ENCODE data around the gene PRICKLE4. TPM values are rescaled to one million over a fixed set of nuclear protein-coding genes. Genes with fewer than 3 reads are reported as not detected.

The PRICKLE4 gene
- total RNA-seq, 1 donor from 2014 or later = 2.6 TPM

DNA sequence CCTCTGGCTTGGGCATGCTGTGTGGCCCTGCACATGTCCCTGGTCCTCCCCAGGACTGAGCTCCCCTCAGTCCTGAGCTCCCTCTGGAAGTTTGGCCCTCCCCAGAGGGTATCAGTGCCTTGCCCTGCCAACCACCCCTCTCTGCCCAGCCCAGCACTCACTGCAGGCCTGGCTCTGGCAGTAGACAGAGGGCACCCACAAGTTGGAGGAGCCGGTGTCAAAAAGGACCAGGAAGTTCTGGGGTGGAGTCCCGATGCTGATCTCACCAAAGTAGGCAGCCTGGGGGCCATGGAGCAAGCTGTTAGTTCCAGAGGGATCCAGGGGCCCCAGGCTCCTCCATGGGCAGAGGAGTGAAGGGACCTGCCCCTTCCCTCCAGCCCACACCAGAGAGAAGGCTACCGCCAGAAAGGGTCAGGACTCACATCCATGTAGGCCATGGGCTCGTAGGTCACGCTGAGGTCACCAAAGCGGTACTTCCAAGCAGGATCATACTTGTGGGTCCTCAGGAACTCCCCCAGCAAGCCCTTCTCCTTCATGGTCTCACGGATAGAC lies 36.3 kb upstream of the PRICKLE4 start:
- Histone ChIP-seq H3K9ac (ENCODE audit: low read depth in 1 of 3, low read length in 3 of 3) (no peak overlapping the region), H3K27ac (ENCODE audit: low read depth, low read length) (no peak overlapping the region), H3K4me1 (ENCODE audit: control insufficient read depth in 3 of 3, insufficient read depth in 3 of 3, low read length in 3 of 3) (peaks cover 0 to 2% (median 0%) of the 10 kb centered on the region in 3 donors), H3K4me3 (ENCODE audit: low read length in 3 of 3) (no peak overlapping the region), H3K9me3 (ENCODE audit: control insufficient read depth in 3 of 3, low read length in 3 of 3) (no peaks in the 10 kb centered on the region), H3K36me3 (ENCODE audit: control insufficient read depth in 3 of 3, insufficient read depth in 3 of 3, low read length in 3 of 3) (no peaks in the 10 kb centered on the region), H3K27me3 (ENCODE audit: control insufficient read depth in 3 of 3, insufficient read depth in 3 of 3, low read length in 3 of 3) (peaks cover 0 to 5% (median 0%) of the 10 kb centered on the region in 3 donors)

DNA sequence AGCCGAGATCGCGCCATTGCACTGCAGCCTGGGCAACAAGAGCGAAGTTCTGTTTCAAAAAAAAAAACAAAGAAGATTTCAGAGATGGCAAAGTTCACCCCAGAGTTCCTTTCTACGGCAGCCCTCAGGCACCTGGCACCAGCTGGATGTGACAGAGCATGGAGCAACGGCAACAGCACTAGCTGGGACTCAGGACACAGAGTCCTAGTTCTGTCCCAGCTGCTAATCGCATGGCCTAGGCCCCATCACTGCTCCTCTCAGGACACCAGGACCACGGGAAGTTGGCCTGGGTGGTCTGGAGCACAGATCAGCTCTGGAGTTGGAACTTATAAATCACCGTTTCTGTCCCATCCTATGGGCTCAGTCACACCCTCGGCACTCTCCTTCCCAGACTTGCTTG lies 34.5 kb upstream of the PRICKLE4 start:
- Histone ChIP-seq H3K9me3 (ENCODE audit: control insufficient read depth in 3 of 3, low read length in 3 of 3) (no peaks in the 10 kb centered on the region), H3K27me3 (ENCODE audit: control insufficient read depth in 3 of 3, insufficient read depth in 3 of 3, low read length in 3 of 3) (no peaks in the 10 kb centered on the region), H3K4me3 (ENCODE audit: low read length in 3 of 3) (no peak overlapping the region), H3K4me1 (ENCODE audit: control insufficient read depth in 3 of 3, insufficient read depth in 3 of 3, low read length in 3 of 3) (no peaks in the 10 kb centered on the region), H3K36me3 (ENCODE audit: control insufficient read depth in 3 of 3, insufficient read depth in 3 of 3, low read length in 3 of 3) (no peaks in the 10 kb centered on the region), H3K27ac (ENCODE audit: low read depth, low read length) (no peak overlapping the region), H3K9ac (ENCODE audit: low read depth in 1 of 3, low read length in 3 of 3) (no peak overlapping the region)

DNA sequence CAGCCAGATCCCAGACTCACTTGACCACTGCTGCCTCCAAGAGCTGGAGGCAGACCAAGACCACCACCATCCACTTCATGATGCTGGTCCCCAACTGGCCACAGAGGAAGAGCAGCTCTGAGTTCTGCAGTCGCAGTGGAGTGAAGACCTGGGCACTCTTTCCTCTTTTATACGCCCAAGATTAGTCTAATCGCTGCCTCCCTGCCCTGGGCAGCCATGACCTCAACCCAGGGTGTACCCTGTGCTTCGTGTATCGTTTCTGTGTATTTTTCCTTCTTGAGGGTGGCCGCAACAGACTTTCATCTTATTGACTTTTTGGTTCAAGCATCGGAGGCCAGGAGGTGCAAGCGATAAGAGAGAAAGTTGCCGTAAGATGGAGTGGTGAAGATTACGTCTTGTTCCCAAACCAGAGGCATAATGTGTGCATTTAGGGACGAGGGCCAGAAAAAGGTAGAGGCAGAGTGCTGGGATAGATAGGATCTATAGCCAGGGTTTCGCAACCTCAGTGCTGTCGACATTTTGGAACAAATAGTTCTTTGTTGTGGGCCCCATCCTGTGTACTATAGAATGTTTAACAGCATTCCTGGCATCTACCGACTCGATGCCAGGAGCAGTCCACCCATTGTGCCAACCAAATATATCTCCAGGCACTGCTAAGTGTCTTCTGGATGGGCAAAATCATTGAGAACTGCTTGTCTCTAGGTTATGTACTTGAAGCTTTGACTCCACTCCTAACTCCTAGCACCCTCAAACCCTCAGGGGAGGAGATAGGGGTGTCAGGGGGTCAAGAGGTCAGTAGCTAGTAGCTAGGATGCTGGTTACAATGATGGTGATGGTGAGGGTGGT lies 33.1 kb upstream of the PRICKLE4 start, which contains the start of gene PGC:
Gene PGC, minus strand, starts transcription at position 142 of the 846 bp plus-strand sequence. Its CDS starts 63 bp downstream, at position 79.
- Histone ChIP-seq H3K27ac (ENCODE audit: low read depth, low read length) (no peak within 1 kb of the TSS), H3K27me3 (ENCODE audit: control insufficient read depth in 3 of 3, insufficient read depth in 3 of 3, low read length in 3 of 3) (no peaks in the 10 kb centered on the region), H3K4me3 (ENCODE audit: low read length in 3 of 3) (no peak within 1 kb of the TSS), H3K9ac (ENCODE audit: low read depth in 1 of 3, low read length in 3 of 3) (no peak within 1 kb of the TSS), H3K36me3 (ENCODE audit: control insufficient read depth in 3 of 3, insufficient read depth in 3 of 3, low read length in 3 of 3) (no peaks in the 10 kb centered on the region), H3K9me3 (ENCODE audit: control insufficient read depth in 3 of 3, low read length in 3 of 3) (no peaks in the 10 kb centered on the region), H3K4me1 (ENCODE audit: control insufficient read depth in 3 of 3, insufficient read depth in 3 of 3, low read length in 3 of 3) (no peaks in the 10 kb centered on the region)

DNA sequence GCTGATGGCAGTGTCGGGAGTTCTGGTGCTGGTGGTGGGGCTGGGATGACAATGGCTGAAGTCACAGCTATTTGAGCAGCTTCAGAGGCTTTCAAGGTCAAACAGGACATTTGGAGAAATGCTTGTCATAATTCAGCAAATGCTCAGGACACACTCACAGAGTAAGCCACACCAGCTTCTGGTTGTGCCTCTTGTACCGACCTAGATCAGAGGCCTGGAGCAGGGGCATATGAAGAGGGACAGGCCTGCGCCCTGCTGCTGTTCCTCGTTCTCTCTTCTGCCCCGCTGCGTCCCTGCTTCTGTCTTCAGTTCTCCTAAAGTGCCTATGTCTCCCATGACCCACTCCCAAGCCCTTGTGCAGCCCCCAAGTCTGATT lies 32.5 kb upstream of the PRICKLE4 start:
- H3K27ac ChIP-seq (ENCODE audit: low read depth, low read length) = no peak overlapping the region
- no peaks in the 10 kb centered on the region for H3K9me3 ChIP-seq (ENCODE audit: control insufficient read depth in 3 of 3, low read length in 3 of 3)
- H3K36me3 ChIP-seq (ENCODE audit: control insufficient read depth in 3 of 3, insufficient read depth in 3 of 3, low read length in 3 of 3) = no peaks in the 10 kb centered on the region
- no peak overlapping the region for H3K9ac ChIP-seq (ENCODE audit: low read depth in 1 of 3, low read length in 3 of 3)
- no peaks in the 10 kb centered on the region for H3K4me1 ChIP-seq (ENCODE audit: control insufficient read depth in 3 of 3, insufficient read depth in 3 of 3, low read length in 3 of 3)
- no peaks in the 10 kb centered on the region for H3K27me3 ChIP-seq (ENCODE audit: control insufficient read depth in 3 of 3, insufficient read depth in 3 of 3, low read length in 3 of 3)
- no peak overlapping the region for H3K4me3 ChIP-seq (ENCODE audit: low read length in 3 of 3)

DNA sequence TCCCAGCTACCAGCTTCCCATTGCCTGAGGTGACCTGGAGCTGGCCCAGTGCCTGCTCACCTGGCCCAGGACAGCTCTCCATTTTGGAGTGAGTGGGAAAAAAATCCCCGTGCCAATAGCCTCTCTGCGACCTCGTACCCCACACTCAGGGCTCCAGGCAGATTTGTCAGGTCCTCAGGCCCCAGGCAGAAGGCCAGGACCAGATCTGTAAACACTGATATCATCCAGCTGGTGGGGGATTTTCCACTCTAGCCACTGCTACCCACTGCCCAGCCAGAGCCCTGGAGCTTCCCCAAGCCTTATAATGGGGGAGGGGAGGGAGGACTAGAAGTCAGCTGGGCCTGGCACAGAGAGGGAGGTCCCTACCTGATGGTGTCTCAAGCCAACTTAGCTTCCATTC lies 32.0 kb upstream of the PRICKLE4 start:
- no peaks in the 10 kb centered on the region for H3K4me1 ChIP-seq (ENCODE audit: control insufficient read depth in 3 of 3, insufficient read depth in 3 of 3, low read length in 3 of 3)
- no peaks in the 10 kb centered on the region for H3K36me3 ChIP-seq (ENCODE audit: control insufficient read depth in 3 of 3, insufficient read depth in 3 of 3, low read length in 3 of 3)
- H3K9me3 ChIP-seq (ENCODE audit: control insufficient read depth in 3 of 3, low read length in 3 of 3) = no peaks in the 10 kb centered on the region
- no peak overlapping the region for H3K27ac ChIP-seq (ENCODE audit: low read depth, low read length)
- no peak overlapping the region for H3K4me3 ChIP-seq (ENCODE audit: low read length in 3 of 3)
- no peak overlapping the region for H3K9ac ChIP-seq (ENCODE audit: low read depth in 1 of 3, low read length in 3 of 3)
- H3K27me3 ChIP-seq (ENCODE audit: control insufficient read depth in 3 of 3, insufficient read depth in 3 of 3, low read length in 3 of 3) = no peaks in the 10 kb centered on the region

DNA sequence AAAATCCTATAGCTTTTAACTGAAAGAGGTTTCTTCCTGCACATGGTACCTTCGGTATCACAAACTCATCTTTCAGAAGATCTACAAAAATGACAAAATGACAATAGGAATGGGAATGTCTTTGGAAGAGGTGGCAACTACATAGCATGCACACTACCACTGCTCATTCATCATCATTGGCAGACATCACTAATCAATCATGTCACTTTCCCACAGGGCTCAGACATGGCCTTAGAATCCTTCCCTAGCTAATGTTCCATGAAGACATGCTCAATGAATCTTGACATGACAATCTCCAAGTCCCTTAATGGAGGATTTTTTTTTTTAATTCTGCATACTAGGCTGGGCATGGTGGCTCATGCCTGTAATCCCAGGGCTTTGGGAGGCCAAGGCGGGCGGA lies 30.2 kb upstream of the PRICKLE4 start:
- Histone ChIP-seq H3K36me3 (ENCODE audit: control insufficient read depth in 3 of 3, insufficient read depth in 3 of 3, low read length in 3 of 3) (no peaks in the 10 kb centered on the region), H3K4me1 (ENCODE audit: control insufficient read depth in 3 of 3, insufficient read depth in 3 of 3, low read length in 3 of 3) (no peaks in the 10 kb centered on the region), H3K9ac (ENCODE audit: low read depth in 1 of 3, low read length in 3 of 3) (no peak overlapping the region), H3K27me3 (ENCODE audit: control insufficient read depth in 3 of 3, insufficient read depth in 3 of 3, low read length in 3 of 3) (no peaks in the 10 kb centered on the region), H3K9me3 (ENCODE audit: control insufficient read depth in 3 of 3, low read length in 3 of 3) (no peaks in the 10 kb centered on the region), H3K4me3 (ENCODE audit: low read length in 3 of 3) (no peak overlapping the region), H3K27ac (ENCODE audit: low read depth, low read length) (no peak overlapping the region)

DNA sequence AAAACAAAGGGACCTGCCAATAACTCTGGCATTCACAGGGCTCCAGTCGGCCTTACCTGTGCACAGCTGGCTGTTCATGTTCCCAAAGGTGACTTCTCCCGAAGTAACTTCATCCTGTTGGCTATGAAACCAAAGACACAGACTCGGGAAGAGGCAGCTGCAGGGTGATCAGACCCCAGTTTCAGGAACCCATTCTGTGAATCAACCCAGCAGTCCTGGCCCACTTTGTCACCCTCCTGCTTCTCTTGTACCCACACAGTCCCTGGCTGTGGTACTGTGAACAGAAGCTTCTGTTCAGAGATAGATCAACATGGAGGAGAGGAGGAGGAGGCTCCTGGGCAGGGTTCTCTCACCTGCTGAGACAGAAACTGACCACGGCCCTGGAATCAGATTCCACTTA lies 24.7 kb upstream of the PRICKLE4 start:
- H3K4me1 ChIP-seq (ENCODE audit: control insufficient read depth in 3 of 3, insufficient read depth in 3 of 3, low read length in 3 of 3) = peaks cover 0 to 7% (median 2%) of the 10 kb centered on the region in 3 donors
- H3K9me3 ChIP-seq (ENCODE audit: control insufficient read depth in 3 of 3, low read length in 3 of 3) = no peaks in the 10 kb centered on the region
- H3K9ac ChIP-seq (ENCODE audit: low read depth in 1 of 3, low read length in 3 of 3) = no peak overlapping the region
- no peaks in the 10 kb centered on the region for H3K27me3 ChIP-seq (ENCODE audit: control insufficient read depth in 3 of 3, insufficient read depth in 3 of 3, low read length in 3 of 3)
- no peaks in the 10 kb centered on the region for H3K36me3 ChIP-seq (ENCODE audit: control insufficient read depth in 3 of 3, insufficient read depth in 3 of 3, low read length in 3 of 3)
- H3K27ac ChIP-seq (ENCODE audit: low read depth, low read length) = no peak overlapping the region
- H3K4me3 ChIP-seq (ENCODE audit: low read length in 3 of 3) = no peak overlapping the region

DNA sequence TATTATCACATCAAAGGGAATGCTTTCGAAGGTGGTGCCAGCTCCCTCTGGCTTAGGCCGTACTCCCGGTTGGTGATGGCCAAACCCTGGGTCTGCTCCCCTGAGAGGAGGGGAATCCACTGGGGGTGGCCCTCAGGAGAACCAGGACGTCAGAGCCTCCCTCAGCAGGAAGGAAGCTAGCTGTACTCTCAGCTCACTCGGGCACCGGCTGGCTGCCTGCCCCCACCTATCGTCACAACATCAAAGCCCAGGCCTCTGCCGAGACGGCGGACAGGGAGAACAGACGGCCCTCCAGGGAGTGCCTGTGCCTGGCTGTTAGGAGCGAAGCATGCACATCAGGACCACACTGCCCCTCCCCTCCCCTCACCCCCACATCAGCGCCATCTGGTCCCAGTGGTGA lies 24.2 kb upstream of the PRICKLE4 start:
- Histone ChIP-seq H3K27ac (ENCODE audit: low read depth, low read length) (no peak overlapping the region), H3K4me1 (ENCODE audit: control insufficient read depth in 3 of 3, insufficient read depth in 3 of 3, low read length in 3 of 3) (peaks cover 0 to 7% (median 2%) of the 10 kb centered on the region in 3 donors), H3K27me3 (ENCODE audit: control insufficient read depth in 3 of 3, insufficient read depth in 3 of 3, low read length in 3 of 3) (no peaks in the 10 kb centered on the region), H3K4me3 (ENCODE audit: low read length in 3 of 3) (no peak overlapping the region), H3K9me3 (ENCODE audit: control insufficient read depth in 3 of 3, low read length in 3 of 3) (no peaks in the 10 kb centered on the region), H3K9ac (ENCODE audit: low read depth in 1 of 3, low read length in 3 of 3) (no peak overlapping the region), H3K36me3 (ENCODE audit: control insufficient read depth in 3 of 3, insufficient read depth in 3 of 3, low read length in 3 of 3) (no peaks in the 10 kb centered on the region)

DNA sequence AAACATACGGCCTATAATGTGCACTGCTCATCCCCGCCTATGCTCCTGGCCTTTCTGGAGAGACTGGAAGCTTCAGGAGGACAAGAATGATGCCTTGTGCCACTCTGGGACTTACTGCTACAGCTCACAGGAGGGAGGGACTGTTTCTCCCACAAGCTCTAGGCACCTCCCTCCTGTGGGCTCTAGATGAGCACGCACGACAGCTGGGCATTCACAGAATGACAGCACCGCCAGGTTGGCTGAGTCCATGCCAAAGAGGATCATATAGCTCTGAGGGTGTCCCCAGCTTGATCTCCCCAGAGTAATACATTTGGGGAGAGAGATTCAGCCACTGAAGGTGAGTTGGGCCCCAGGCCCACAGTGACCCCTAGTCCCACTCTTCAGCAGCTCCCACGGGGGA lies 23.3 kb upstream of the PRICKLE4 start:
- Histone ChIP-seq H3K27ac (ENCODE audit: low read depth, low read length) (no peak overlapping the region), H3K9ac (ENCODE audit: low read depth in 1 of 3, low read length in 3 of 3) (no peak overlapping the region), H3K9me3 (ENCODE audit: control insufficient read depth in 3 of 3, low read length in 3 of 3) (no peaks in the 10 kb centered on the region), H3K4me1 (ENCODE audit: control insufficient read depth in 3 of 3, insufficient read depth in 3 of 3, low read length in 3 of 3) (peaks cover 0 to 7% (median 2%) of the 10 kb centered on the region in 3 donors), H3K27me3 (ENCODE audit: control insufficient read depth in 3 of 3, insufficient read depth in 3 of 3, low read length in 3 of 3) (no peaks in the 10 kb centered on the region), H3K36me3 (ENCODE audit: control insufficient read depth in 3 of 3, insufficient read depth in 3 of 3, low read length in 3 of 3) (no peaks in the 10 kb centered on the region), H3K4me3 (ENCODE audit: low read length in 3 of 3) (no peak overlapping the region)

DNA sequence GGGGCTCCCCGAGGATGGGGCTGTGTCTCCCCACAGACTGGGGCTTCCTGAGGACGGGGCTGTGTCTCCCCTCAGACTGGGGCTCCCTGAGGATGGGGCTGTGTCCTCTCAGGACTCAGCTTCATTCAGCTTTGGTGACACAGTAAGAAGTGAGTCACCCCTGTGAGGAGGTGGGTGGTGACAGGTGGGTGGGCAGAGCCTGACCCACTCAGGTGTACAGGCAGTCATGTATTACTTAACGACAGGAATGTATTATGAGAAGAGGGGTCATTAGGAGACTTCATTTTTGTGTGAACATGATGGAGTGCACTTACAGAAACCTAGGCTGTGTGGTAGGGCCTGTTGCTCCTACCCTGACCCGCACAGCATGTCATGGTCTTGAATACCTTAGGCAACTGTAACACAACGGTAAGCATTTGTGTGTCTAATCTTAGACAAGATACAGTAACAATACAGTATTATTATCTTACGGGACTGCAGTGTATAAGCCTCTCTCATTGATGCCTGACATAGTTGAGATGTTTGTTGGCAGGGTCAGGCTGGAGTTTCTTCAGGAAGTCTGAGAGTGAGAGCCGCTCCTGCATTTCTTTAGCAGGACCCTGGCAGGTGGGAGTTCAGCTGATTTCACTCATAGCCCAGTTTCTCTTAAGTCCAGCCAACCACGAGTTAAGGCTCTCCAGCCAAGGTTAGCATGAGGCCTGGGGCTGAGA lies 22.5 kb upstream of the PRICKLE4 start:
- Histone ChIP-seq H3K4me3 (ENCODE audit: low read length in 3 of 3) (no peak overlapping the region), H3K27me3 (ENCODE audit: control insufficient read depth in 3 of 3, insufficient read depth in 3 of 3, low read length in 3 of 3) (no peaks in the 10 kb centered on the region), H3K4me1 (ENCODE audit: control insufficient read depth in 3 of 3, insufficient read depth in 3 of 3, low read length in 3 of 3) (peaks cover 0 to 7% (median 2%) of the 10 kb centered on the region in 3 donors), H3K27ac (ENCODE audit: low read depth, low read length) (no peak overlapping the region), H3K36me3 (ENCODE audit: control insufficient read depth in 3 of 3, insufficient read depth in 3 of 3, low read length in 3 of 3) (no peaks in the 10 kb centered on the region), H3K9me3 (ENCODE audit: control insufficient read depth in 3 of 3, low read length in 3 of 3) (no peaks in the 10 kb centered on the region), H3K9ac (ENCODE audit: low read depth in 1 of 3, low read length in 3 of 3) (no peak overlapping the region)
